ENCODE data around the gene DPF3. TPM values are rescaled to one million over a fixed set of nuclear protein-coding genes. Genes with fewer than 3 reads are reported as not detected.

The DPF3 gene
- total and polyA plus RNA-seq, 2 donors (not counting 1 experiment from before 2014, with no cell fraction given): 3.4 to 10.2 TPM

DNA sequence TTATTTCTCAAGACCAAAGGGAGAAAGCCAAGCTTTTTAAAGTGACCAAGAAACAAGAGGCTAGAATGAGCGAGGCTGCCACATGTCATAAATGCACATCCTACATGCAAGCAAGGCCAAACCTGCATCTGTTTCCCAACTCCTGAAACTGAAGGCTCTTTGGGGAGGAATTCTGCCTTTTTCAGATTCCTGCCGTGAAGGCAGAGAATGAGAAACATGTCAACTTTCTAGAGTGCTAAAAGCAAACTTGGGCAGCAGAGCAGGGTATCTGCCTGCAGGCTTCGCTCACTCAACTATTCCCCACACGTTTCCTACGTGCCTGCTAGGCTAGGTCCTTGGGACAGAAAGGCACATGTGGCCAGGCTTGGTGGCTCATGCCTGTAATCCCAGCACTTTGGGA lies 15.2 kb downstream of the DPF3 start:
- H3K27me3 ChIP-seq (replicated peaks in 1 of 4; ENCODE audit: control extremely low read depth in 1 of 4, control insufficient read depth in 3 of 4, insufficient read depth in 4 of 4, low read length in 3 of 4): no peaks in the 10 kb centered on the region
- no peak overlapping the region for H3K9ac ChIP-seq (ENCODE audit: low read length)
- Mint-ChIP-seq H3K4me1 (peaks cover 38% of the 10 kb centered on the region), H3K27ac (no peak overlapping the region), H3K27me3 (no peaks in the 10 kb centered on the region), H3K4me3 (no peak overlapping the region), H3K9me3 (ENCODE audit: insufficient read depth) (no peaks in the 10 kb centered on the region)
- peaks cover 0 to 20% of the 10 kb centered on the region in 2 experiments for H3K36me3 ChIP-seq (replicated peaks in 1 of 2; ENCODE audit: control extremely low read depth in 1 of 2, control insufficient read depth in 1 of 2, extremely low read depth in 1 of 2, insufficient read depth in 2 of 2, low read length in 1 of 2)
- H3K79me2 ChIP-seq (ENCODE audit: control insufficient read depth, insufficient read depth, low read length): peaks cover 81% of the 10 kb centered on the region
- H3K27ac ChIP-seq (ENCODE audit: low read length in 2 of 2): no peak overlapping the region
- no peak overlapping the region for H2AFZ ChIP-seq (ENCODE audit: insufficient read depth, low read depth, low read length, poor library complexity, severe bottlenecking)
- 96% methylated on average over 5 of the region's 5 CpGs for WGBS (ENCODE audit: insufficient coverage)
- H3K4me1 ChIP-seq (ENCODE audit: control insufficient read depth in 2 of 2, insufficient read depth in 2 of 2, low read length in 2 of 2): peaks cover 18 to 29% of the 10 kb centered on the region in 2 donors
- TF ChIP-seq, protein P1, sequence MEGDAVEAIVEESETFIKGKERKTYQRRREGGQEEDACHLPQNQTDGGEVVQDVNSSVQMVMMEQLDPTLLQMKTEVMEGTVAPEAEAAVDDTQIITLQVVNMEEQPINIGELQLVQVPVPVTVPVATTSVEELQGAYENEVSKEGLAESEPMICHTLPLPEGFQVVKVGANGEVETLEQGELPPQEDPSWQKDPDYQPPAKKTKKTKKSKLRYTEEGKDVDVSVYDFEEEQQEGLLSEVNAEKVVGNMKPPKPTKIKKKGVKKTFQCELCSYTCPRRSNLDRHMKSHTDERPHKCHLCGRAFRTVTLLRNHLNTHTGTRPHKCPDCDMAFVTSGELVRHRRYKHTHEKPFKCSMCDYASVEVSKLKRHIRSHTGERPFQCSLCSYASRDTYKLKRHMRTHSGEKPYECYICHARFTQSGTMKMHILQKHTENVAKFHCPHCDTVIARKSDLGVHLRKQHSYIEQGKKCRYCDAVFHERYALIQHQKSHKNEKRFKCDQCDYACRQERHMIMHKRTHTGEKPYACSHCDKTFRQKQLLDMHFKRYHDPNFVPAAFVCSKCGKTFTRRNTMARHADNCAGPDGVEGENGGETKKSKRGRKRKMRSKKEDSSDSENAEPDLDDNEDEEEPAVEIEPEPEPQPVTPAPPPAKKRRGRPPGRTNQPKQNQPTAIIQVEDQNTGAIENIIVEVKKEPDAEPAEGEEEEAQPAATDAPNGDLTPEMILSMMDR (IDR thresholded peaks at IDR 0.05): no peak
- TF ChIP-seq EZH2 (IDR thresholded peaks at IDR 0.05; ENCODE audit: borderline replicate concordance, insufficient read depth, low read depth, low read length, poor library complexity, severe bottlenecking): no peak
- peaks cover 14% of the 10 kb centered on the region for H4K20me1 ChIP-seq (ENCODE audit: control insufficient read depth, insufficient read depth, low read length, poor library complexity, severe bottlenecking)
- ATAC-seq (ENCODE audit: low read depth): no peak
- intact Hi-C loops (cut with micrococcal nuclease): no loop called here
- POLR2A ChIA-PET: no interaction called here
- CTCF ChIA-PET: no interaction called here
- H3K4me2 ChIP-seq (replicated peaks; ENCODE audit: low read depth, low read length, poor library complexity, severe bottlenecking): no peak overlapping the region
- no peak for DNase-seq
- peaks cover 0 to 10% (median 0%) of the 10 kb centered on the region in 3 donors for H3K9me3 ChIP-seq (ENCODE audit: control extremely low read depth in 1 of 3, control insufficient read depth in 2 of 3, insufficient read depth in 1 of 3, low read length in 2 of 3)
- no peak overlapping the region for H3K4me3 ChIP-seq (ENCODE audit: control extremely low read depth in 1 of 5, extremely low read depth in 1 of 5, insufficient read depth in 1 of 5, low read depth in 2 of 5, low read length in 4 of 5)

DNA sequence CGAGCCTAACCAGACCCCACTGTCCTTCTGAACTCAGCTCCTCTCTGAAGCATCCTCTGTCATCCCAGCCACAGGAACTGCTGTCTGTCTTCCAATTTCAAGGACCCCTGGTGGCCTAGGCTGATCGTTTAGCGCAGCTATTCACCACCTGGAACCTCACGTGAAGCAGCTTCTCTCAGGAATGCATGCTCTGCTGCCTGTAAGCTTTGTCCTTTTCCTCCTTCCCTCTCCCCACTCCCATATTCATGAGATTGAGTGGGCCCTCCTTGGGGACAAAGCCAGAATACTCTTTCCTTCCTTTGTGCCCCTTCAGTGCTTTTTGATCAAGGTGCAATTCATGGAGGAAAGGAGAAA lies 17.2 kb downstream of the DPF3 start:
- H3K79me2 ChIP-seq (ENCODE audit: control insufficient read depth, insufficient read depth, low read length): peaks cover 65% of the 10 kb centered on the region
- intact Hi-C loops (cut with micrococcal nuclease): no loop called here
- H3K27ac ChIP-seq (ENCODE audit: low read length in 2 of 2): no peak overlapping the region
- CTCF ChIA-PET: interaction anchor here (1.1 kb wide), 1 partner anchor 27 kb away, joined by 3 read pairs; no protein-coding TSS in a partner anchor
- H3K9me3 Mint-ChIP-seq (ENCODE audit: insufficient read depth): no peaks in the 10 kb centered on the region
- H3K4me1 Mint-ChIP-seq: peaks cover 29% of the 10 kb centered on the region
- H3K36me3 ChIP-seq (replicated peaks in 1 of 2; ENCODE audit: control extremely low read depth in 1 of 2, control insufficient read depth in 1 of 2, extremely low read depth in 1 of 2, insufficient read depth in 2 of 2, low read length in 1 of 2): peaks cover 0 to 15% of the 10 kb centered on the region in 2 experiments
- H4K20me1 ChIP-seq (ENCODE audit: control insufficient read depth, insufficient read depth, low read length, poor library complexity, severe bottlenecking): peaks cover 14% of the 10 kb centered on the region
- H3K9me3 ChIP-seq (ENCODE audit: control extremely low read depth in 1 of 3, control insufficient read depth in 2 of 3, insufficient read depth in 1 of 3, low read length in 2 of 3): peaks cover 0 to 16% (median 5%) of the 10 kb centered on the region in 3 donors
- no peak for ATAC-seq (ENCODE audit: low read depth)
- POLR2A ChIA-PET: no interaction called here
- H3K27ac Mint-ChIP-seq: no peak overlapping the region
- H3K9ac ChIP-seq (ENCODE audit: low read length): no peak overlapping the region
- H3K27me3 ChIP-seq (replicated peaks in 1 of 4; ENCODE audit: control extremely low read depth in 1 of 4, control insufficient read depth in 3 of 4, insufficient read depth in 4 of 4, low read length in 3 of 4): no peaks in the 10 kb centered on the region
- no peak overlapping the region for H2AFZ ChIP-seq (ENCODE audit: insufficient read depth, low read depth, low read length, poor library complexity, severe bottlenecking)
- no peak for DNase-seq
- TF ChIP-seq EZH2 (IDR thresholded peaks at IDR 0.05; ENCODE audit: borderline replicate concordance, insufficient read depth, low read depth, low read length, poor library complexity, severe bottlenecking): no peak
- TF ChIP-seq, protein P1 (IDR thresholded peaks at IDR 0.05): no peak
- no peak overlapping the region for H3K4me3 Mint-ChIP-seq
- H3K27me3 Mint-ChIP-seq: no peaks in the 10 kb centered on the region
- no peak overlapping the region for H3K4me3 ChIP-seq (ENCODE audit: control extremely low read depth in 1 of 5, extremely low read depth in 1 of 5, insufficient read depth in 1 of 5, low read depth in 2 of 5, low read length in 4 of 5)
- H3K4me2 ChIP-seq (replicated peaks; ENCODE audit: low read depth, low read length, poor library complexity, severe bottlenecking): no peak overlapping the region
- H3K4me1 ChIP-seq (ENCODE audit: control insufficient read depth in 2 of 2, insufficient read depth in 2 of 2, low read length in 2 of 2): peaks cover 18 to 26% of the 10 kb centered on the region in 2 donors
- 77% methylated on average over 1 of the region's 4 CpGs for WGBS (ENCODE audit: insufficient coverage)

Measured in B cell (primary cell).